GM12872 (cell line): ENCODE data around the gene HOXA5.

Source experiments
- CTCF ChIP-seq: IDR thresholded peaks from 3 replicates; pipeline ENCODE4 v1.5.1; 2011; ENCODE audit warnings: low read depth, mild to moderate bottlenecking, low read length, moderate library complexity; ENCODE audit not compliant: insufficient read depth

The HOXA5 gene

GRCh38 chr7:27183682-27184336, 40.3 kb upstream of the HOXA5 start:
- no peak for TF ChIP-seq CTCF

- no peak for TF ChIP-seq CTCF
Measured at GRCh38 chr7:27182861-27183681, 39.6 kb upstream of the HOXA5 start.

GRCh38 chr7:27182285-27182841, 38.9 kb upstream of the HOXA5 start:
- no peak for TF ChIP-seq CTCF

GRCh38 chr7:27181795-27182275, 38.4 kb upstream of the HOXA5 start:
- no peak for TF ChIP-seq CTCF

- TF ChIP-seq CTCF = no peak
Measured at GRCh38 chr7:27180431-27181420, 37.2 kb upstream of the HOXA5 start.

- TF ChIP-seq CTCF = peak; percentile 67
Measured at GRCh38 chr7:27179503-27180430, 36.3 kb upstream of the HOXA5 start.
